ENCODE data around the gene USP53. TPM values are rescaled to one million over a fixed set of nuclear protein-coding genes. Genes with fewer than 3 reads are reported as not detected.
A peak's percentile ranks its signal among the peaks of the same experiment; 100 is the strongest.

The USP53 gene
- total RNA-seq, 1 donor from 2014 or later, result 39.9 TPM

DNA sequence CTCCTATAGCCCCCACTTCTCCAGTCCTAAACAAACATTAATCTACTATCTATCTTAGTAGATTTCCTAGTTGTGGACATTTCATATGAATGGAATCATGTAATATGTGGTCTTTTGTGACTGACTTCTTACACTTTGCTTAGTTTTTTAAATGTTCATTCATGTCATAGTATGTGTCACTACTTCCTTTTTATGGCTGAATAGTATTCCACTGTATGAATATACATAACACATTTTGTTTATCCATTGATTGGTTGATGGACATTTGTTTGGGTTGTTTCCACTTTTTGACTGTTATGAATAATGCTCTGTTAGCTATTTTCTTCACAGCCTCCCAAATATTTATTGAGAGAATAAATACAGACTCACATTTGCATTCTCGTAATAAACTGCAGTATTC is 19.8 kb downstream of the USP53 start:
- Histone ChIP-seq H3K9me3 (replicated peaks) (no peaks in the 10 kb centered on the region), H3K4me1 (peaks cover 51% of the 10 kb centered on the region), H3K27ac (replicated peaks) (no peak overlapping the region), H3K4me3 (no peak overlapping the region), H3K27me3 (ENCODE audit: low read depth) (no peaks in the 10 kb centered on the region), H3K36me3 (peaks cover 23% of the 10 kb centered on the region)
- DNase-seq, result no peak
- TF ChIP-seq, protein P1, sequence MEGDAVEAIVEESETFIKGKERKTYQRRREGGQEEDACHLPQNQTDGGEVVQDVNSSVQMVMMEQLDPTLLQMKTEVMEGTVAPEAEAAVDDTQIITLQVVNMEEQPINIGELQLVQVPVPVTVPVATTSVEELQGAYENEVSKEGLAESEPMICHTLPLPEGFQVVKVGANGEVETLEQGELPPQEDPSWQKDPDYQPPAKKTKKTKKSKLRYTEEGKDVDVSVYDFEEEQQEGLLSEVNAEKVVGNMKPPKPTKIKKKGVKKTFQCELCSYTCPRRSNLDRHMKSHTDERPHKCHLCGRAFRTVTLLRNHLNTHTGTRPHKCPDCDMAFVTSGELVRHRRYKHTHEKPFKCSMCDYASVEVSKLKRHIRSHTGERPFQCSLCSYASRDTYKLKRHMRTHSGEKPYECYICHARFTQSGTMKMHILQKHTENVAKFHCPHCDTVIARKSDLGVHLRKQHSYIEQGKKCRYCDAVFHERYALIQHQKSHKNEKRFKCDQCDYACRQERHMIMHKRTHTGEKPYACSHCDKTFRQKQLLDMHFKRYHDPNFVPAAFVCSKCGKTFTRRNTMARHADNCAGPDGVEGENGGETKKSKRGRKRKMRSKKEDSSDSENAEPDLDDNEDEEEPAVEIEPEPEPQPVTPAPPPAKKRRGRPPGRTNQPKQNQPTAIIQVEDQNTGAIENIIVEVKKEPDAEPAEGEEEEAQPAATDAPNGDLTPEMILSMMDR (IDR thresholded peaks at IDR 0.05; ENCODE audit: borderline replicate concordance), result no peak
- intact Hi-C loops (cut with micrococcal nuclease), result no loop called here

DNA sequence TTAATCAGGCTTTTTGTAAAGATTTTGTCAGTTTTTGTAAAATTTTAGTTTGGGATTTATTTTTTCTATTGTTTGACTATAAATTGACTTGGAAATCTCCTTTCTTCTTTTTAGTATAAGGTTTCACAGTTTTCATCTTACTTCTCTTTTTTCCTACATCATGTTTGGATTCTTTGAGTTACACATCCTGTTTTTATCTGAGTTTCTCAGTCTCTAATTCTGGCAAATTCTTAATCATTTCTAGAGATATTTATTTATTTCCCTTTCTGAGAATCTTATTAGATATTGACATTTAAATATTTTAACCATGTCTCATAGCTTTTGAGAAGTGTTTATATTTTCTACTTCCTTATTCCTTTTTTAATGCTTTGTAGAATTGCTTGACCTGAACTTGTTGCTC is 20.7 kb downstream of the USP53 start:
- no peak for DNase-seq
- Histone ChIP-seq H3K27me3 (ENCODE audit: low read depth) (no peaks in the 10 kb centered on the region), H3K27ac (replicated peaks) (peak overlapping the region; percentile 23), H3K36me3 (peaks cover 23% of the 10 kb centered on the region), H3K4me3 (no peak overlapping the region), H3K9me3 (replicated peaks) (no peaks in the 10 kb centered on the region), H3K4me1 (peaks cover 49% of the 10 kb centered on the region)
- TF ChIP-seq, protein P1 (IDR thresholded peaks at IDR 0.05; ENCODE audit: borderline replicate concordance), result no peak
- intact Hi-C loops (cut with micrococcal nuclease), result no loop called here

DNA sequence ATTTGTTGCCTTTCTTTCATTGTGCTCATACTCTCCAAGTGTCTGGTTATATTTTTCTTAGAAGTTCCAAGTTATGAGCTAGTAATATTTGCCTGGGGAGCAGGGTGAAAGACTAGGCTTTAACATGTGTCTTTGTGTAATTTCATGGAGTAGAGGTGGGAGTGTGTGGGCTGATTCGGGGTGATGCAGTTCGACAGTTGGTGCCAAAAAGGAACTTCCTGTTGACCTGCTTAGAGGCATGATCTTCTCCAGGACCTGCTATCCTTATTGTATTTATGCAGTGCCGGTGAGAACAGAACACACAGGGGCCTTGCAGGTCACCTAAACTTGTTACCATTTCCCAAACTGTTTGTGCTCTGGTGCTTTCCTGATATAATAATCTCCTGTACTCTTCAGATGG is 21.2 kb downstream of the USP53 start:
- no peaks in the 10 kb centered on the region for H3K9me3 ChIP-seq (replicated peaks)
- H3K36me3 ChIP-seq, result peaks cover 23% of the 10 kb centered on the region
- no peak for DNase-seq
- H3K4me3 ChIP-seq, result no peak overlapping the region
- intact Hi-C loops (cut with micrococcal nuclease), result no loop called here
- TF ChIP-seq, protein P1 (IDR thresholded peaks at IDR 0.05; ENCODE audit: borderline replicate concordance), result no peak
- peaks cover 45% of the 10 kb centered on the region for H3K4me1 ChIP-seq
- H3K27ac ChIP-seq (replicated peaks), result peak overlapping the region; percentile 23
- no peaks in the 10 kb centered on the region for H3K27me3 ChIP-seq (ENCODE audit: low read depth)

DNA sequence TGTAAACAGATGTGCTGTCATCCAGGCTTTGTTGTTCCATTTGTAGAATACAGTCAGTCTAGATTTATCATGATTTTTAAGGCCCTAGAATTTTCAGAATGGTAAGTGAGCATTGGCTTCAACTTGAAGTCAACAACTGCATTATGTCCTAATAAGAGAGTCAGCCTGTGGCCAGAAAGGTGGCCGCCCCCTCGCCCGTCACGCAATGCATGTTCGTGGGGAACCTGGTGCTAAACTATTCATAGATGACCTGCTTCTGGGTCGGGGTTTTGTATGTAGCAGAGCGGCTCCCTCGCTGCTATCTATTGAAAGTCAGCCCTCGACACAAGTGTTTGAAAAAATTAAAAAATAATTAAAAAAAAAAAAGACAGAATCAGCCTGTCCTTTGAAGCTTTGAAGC is 24.7 kb downstream of the USP53 start:
- no peak overlapping the region for H3K4me3 ChIP-seq
- peaks cover 28% of the 10 kb centered on the region for H3K4me1 ChIP-seq
- no peaks in the 10 kb centered on the region for H3K9me3 ChIP-seq (replicated peaks)
- no peak for DNase-seq
- H3K36me3 ChIP-seq, result peaks cover 28% of the 10 kb centered on the region
- H3K27ac ChIP-seq (replicated peaks), result no peak overlapping the region
- H3K27me3 ChIP-seq (ENCODE audit: low read depth), result no peaks in the 10 kb centered on the region
- TF ChIP-seq, protein P1 (IDR thresholded peaks at IDR 0.05; ENCODE audit: borderline replicate concordance), result no peak
- intact Hi-C loops (cut with micrococcal nuclease), result no loop called here

DNA sequence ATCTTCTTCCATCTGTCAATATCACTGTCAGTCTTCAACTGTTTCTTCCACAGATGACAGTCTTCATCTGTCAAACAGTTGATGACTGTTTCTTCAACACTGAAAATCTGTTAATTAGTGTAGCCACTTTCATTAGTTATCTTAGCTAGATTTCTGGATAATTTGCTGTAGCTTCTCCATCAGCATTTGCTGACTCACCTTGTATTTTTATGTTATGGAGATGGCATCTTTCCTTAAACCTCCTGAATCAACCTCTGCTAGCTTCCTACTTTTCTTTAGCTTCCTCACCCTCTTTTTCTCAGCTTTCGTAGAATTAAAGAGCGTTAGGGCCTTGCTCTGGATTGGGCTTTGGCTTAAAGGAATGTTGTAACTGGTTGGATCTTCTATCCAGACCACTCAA is 25.1 kb downstream of the USP53 start:
- DNase-seq, result no peak
- Histone ChIP-seq H3K27ac (replicated peaks) (no peak overlapping the region), H3K4me1 (peaks cover 30% of the 10 kb centered on the region), H3K27me3 (ENCODE audit: low read depth) (no peaks in the 10 kb centered on the region), H3K4me3 (no peak overlapping the region), H3K9me3 (replicated peaks) (no peaks in the 10 kb centered on the region), H3K36me3 (peaks cover 27% of the 10 kb centered on the region)
- intact Hi-C loops (cut with micrococcal nuclease), result no loop called here
- TF ChIP-seq, protein P1 (IDR thresholded peaks at IDR 0.05; ENCODE audit: borderline replicate concordance), result no peak
